T-helper 9 cell (primary cell): ENCODE results near the gene RAB11A.
"Not testable (repeated sequence)": the region's sequence is repeated elsewhere in the genome, so short reads cannot be mapped to it uniquely, and the experiment has no call there.

Experiments
- DNase-seq: peaks from one replicate; pipeline ENCODE4 v3.0.0-alpha.2; 2020

The RAB11A gene

DNA sequence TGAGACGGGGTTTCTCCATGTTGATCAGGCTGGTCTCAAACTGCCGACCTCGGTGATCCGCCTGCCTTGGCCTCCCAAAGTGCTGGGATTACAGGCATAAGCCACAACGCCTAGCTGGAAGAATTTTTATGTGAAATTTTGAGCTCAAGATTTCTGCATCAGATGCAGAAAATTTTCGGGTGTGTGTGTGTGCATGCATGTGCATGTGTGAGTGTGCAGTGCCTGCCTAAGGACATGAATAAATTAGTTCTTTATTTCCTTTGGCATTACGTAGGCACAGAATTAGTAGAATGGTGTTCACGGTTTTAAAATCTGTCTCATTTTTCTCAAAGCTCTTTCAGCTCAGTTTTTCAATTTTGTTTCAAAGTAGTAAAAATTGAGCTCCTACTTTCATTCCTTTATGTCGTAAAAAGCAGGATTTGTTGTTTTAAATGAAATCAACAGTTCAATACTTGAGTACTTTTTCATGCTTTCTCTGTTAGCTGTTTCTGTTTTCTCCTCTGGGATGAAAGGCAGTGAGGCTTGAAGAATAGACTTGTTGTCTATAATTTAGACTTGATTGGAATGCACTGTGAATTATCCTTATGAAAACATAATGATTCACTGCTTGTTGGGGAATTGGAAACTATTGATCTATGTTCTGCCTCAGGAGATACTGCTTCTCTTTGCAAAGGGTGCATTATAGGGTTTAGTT is 23.3 kb upstream of the RAB11A start:
- no peak for DNase-seq

GRCh38 chr15:65847989-65848388 is 21.3 kb upstream of the RAB11A start:
- DNase-seq, result no peak

DNA sequence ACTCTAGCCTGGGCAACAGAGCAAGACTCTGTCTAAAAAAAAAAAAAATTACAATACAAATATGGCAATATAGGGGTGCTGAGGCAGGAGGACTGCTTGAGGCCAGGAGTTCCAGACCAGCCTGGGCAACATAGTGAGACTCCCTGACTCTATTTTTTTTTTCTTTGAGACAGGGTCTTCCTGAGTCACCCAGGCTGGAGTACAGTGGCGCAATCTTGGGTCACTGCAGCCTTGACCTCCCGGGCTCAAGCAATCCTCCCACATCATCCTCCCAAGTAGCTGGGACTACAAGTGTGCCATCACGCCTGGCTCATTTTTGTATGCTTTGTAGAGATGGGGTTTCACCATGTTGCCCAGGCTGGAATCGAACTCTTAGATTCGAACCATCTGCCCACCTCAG is 17.3 kb upstream of the RAB11A start:
- DNase-seq, result no peak

GRCh38 chr15:65856821-65857455 is 12.4 kb upstream of the RAB11A start:
- peak; percentile 82 for DNase-seq

DNA sequence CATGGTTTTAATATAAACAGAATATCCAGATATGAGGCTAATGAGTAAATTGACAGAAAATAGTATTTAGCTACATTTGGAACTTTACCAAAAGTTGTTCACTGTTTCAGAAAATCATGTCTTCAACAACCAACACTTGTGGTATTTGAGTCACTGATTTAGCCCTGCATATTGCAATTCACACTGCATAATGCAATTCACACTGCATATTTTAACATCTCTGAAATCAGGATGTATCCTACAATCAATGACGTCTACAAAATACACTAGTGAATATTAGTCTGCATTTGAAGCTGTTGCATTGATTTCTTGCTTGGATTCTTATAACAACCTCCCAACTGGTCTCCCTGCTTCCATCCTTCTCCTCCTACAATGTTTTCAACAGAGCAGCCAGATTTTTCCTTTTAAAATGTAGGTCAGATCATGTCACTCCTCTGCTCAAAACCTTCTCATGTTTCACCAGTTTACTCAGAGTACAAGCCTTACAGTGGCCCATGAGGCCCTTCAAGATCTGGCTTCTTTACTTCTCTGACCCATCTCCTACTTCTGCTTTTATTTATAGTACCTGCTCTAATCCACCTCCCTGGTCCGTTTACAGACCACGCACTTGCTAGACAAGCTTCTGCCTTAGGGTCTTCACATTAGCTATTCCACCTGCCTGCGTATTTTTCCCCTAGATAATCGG is 11.4 kb upstream of the RAB11A start:
- DNase-seq, result no peak

DNA sequence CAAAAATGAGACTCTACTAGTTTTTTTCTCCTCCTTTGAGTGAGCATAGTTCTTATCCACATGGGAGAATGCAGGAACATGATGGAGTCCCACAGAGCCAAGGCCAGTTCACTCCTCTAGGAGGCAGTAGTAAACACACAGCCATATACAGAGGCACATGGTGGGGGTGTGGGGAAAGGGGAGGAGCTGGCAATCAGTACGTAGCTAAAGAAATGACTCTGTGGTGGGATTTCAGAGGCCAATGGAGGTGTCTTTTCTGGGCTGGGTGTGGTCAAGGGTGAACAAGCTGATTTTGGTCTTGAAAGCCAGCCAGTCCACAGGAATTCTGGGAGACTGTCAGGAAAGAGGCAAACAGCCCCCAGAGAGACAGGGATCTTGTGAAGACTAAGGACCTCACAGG is 6.6 kb upstream of the RAB11A start:
- no peak for DNase-seq

DNA sequence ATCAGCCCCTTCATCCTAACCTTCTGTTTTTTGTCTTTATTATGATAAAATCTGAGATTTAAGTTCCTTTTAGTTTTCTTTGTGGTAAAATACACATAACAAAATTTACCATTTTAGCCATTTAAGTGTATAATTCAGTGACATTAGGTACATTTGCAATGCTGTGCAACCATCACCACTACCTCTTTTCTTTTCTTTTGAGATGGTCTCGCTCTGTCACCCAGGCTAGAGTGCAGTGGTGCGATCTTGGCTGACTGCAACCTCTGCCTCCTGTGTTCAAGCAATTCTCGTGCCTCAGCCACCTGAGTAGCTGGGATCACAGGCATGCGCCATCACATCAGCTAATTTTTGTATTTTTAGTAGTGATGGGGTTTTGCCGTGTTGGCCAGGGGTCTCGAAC is 6.2 kb upstream of the RAB11A start:
- no peak for DNase-seq

DNA sequence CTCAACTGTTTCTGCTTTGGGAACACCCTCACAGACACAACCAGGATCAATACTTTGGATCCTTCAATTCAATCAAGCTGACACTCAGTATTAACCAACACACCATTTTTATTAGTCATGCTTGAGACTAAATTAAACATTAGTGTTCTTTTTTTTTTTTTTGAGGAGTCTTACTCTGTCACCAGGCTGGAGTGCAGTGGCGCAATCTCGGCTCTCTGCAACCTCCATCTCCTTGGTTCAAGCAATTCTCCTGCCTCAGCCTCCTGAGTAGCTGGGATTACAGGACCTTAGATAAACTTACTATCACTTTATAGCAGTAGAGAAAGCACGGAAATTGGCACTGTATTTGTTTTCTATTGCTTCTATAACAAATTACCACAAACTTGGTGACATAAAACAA is 2.0 kb upstream of the RAB11A start:
- no peak for DNase-seq

GRCh38 chr15:65867933-65868332 is 1.4 kb upstream of the RAB11A start:
- not testable (repeated sequence) for DNase-seq

DNA sequence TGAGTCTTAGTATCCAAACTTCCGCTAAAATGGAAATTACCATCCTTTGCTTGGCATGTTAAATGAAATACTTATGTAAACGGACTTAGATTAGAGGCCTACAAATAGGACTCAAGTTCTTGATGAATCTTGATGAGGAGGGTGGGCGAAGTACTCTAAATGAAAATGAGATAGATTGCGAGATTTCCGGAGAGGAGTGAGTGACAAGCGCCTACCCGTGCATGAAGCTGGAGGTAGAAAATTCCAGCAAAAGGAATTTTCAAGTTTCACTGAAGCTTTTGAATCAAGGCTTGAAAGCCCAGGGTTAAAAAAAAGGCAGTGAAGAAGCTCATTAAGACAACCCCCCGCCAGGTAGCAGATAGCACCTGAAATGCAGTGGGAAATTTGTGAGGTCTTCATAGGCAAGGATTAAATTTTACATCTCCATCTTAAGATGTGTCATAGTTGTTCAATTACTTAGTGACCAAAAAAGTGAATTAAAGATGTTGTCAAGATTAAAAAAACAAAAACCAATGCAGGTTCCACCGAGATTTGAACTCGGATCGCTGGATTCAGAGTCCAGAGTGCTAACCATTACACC is 655 bp upstream of the RAB11A start:
- DNase-seq, result no peak

GRCh38 chr15:65869954-65870871 is 922 bp downstream of the RAB11A start:
- no peak for DNase-seq

GRCh38 chr15:65870889-65871533 is 1.7 kb downstream of the RAB11A start:
- no peak for DNase-seq

GRCh38 chr15:65871886-65872285 is 2.6 kb downstream of the RAB11A start:
- DNase-seq, result not testable (repeated sequence)

GRCh38 chr15:65872596-65872995 is 3.3 kb downstream of the RAB11A start:
- not testable (repeated sequence) for DNase-seq

- DNase-seq, result no peak
Observed at GRCh38 chr15:65873256-65873655, 4.0 kb downstream of the RAB11A start.

- DNase-seq, result no peak
Observed at GRCh38 chr15:65875458-65875857, 6.2 kb downstream of the RAB11A start.

GRCh38 chr15:65877749-65878148 is 8.5 kb downstream of the RAB11A start:
- no peak for DNase-seq

- DNase-seq, result no peak
Observed at GRCh38 chr15:65881766-65882434, 12.6 kb downstream of the RAB11A start.

- DNase-seq, result no peak
Observed at GRCh38 chr15:65883571-65883970, 14.3 kb downstream of the RAB11A start.

DNA sequence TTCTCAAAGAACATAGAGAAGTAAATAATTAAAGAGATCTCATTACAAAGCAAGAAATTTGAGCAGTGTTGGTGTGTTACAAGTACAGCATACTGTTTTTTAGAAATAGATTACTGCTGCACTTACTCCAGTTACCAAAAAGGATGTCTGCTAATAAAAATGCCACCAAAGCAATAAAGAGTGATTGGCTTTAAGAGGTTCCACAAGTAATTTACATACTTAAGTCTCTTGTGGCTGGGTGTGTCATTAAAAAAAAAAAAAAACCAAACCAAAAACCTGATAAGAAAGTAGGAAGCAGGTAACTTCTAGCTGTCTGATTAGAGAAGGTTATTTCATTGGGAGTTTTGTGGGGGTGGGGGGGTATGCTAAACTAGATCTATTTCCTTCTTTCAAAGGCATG is 15.2 kb downstream of the RAB11A start:
- DNase-seq, result no peak

DNA sequence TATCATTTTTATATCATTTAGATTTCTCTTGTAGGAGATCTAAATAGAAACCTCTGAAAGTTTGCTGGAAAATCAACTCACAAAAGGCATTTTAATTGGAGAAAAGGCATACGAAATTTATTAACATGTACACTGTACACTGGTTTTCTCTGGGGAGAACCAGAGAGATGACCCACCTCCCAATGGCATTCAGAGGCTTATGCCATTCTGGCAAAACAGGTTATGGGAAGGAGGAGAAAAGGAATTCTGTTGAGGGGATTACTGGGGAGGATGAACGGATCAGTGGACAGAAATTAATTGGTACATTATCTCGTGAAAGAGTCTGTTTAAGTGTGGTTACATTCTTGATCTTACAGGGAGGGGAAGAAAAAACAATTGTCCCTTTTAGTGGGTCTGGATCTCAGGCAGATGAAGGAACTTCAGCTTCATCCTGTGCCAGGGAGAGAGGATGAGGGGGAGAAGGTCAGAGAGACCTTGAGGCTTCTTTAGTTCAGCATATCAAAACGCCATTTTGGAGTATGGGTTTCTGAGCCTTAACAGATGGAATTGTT is 16.5 kb downstream of the RAB11A start:
- no peak for DNase-seq
